IMR-90 (cell line): ENCODE data around the gene ARHGAP8. TPM values are rescaled to one million over a fixed set of nuclear protein-coding genes. Genes with fewer than 3 reads are reported as not detected.

Experiments used
- ATAC-seq: fragments of 200-7000 bp; cut with Tn5 transposase; 2 replicates; pipeline ENCODE4 v1.9.1; 2020; ENCODE audit warnings: low read depth, mild to moderate bottlenecking, moderate library complexity
- BruUV-seq: library from RNA; stranded (reverse); fragments of 400-500 nt; replicated peaks from 2 replicates; lab custom pipeline; 2021; lab: Mats Ljungman, UMichigan
- CTCF ChIA-PET: fragments of 300-600 bp; formaldehyde crosslinking; extraction: SDS; loops from one replicate; lab custom pipeline; 2021; ENCODE audit warnings: antibody characterized with exemption; lab: Yijun Ruan, JAX
- POLR2A ChIA-PET: fragments of 300-600 bp; sonication (Branson Sonifier 250); formaldehyde crosslinking; loops from one replicate; lab custom pipeline; 2022; ENCODE audit warnings: antibody characterized with exemption; ENCODE audit not compliant: unreplicated experiment; lab: Charles Lee
- DNase-seq: peaks from one replicate; pipeline ENCODE4 v3.0.0; 2013
- H2AFZ ChIP-seq: replicated peaks from 2 replicates; pipeline ENCODE3; 2013; ENCODE audit warnings: low read length, mild to moderate bottlenecking; ENCODE audit not compliant: poor library complexity
- H2AK5ac ChIP-seq: 2 replicates; pipeline ENCODE4 v1.6.1; 2013; ENCODE audit warnings: low read depth, low read length, inconsistent platforms
- H2AK9ac ChIP-seq: replicated peaks from 2 replicates; pipeline ENCODE3; 2013; ENCODE audit warnings: mild to moderate bottlenecking, low read depth, low read length, moderate library complexity; ENCODE audit not compliant: poor library complexity
- H2BK120ac ChIP-seq: 2 replicates; pipeline ENCODE4 v1.6.1; 2013; ENCODE audit warnings: low read depth, low read length, inconsistent platforms
- H2BK15ac ChIP-seq: 3 replicates; pipeline ENCODE4 v1.6.1; 2013; ENCODE audit warnings: low read depth, low read length, inconsistent platforms
- H2BK20ac ChIP-seq: 2 replicates; pipeline ENCODE4 v1.6.1; 2013; ENCODE audit warnings: low read depth, mild to moderate bottlenecking, inconsistent platforms, low read length, moderate library complexity
- H2BK5ac ChIP-seq: 2 replicates; pipeline ENCODE4 v1.6.1; 2013; ENCODE audit warnings: mild to moderate bottlenecking, low read depth, low read length, inconsistent platforms; ENCODE audit not compliant: poor library complexity, severe bottlenecking
- H3K14ac ChIP-seq: replicated peaks from 2 replicates; pipeline ENCODE4 v1.6.1; 2013; ENCODE audit warnings: low read depth, low read length, inconsistent platforms
- H3K18ac ChIP-seq: 2 replicates; pipeline ENCODE4 v1.6.1; 2013; ENCODE audit warnings: low read depth, low read length, control low read depth
- H3K23ac ChIP-seq: 2 replicates; pipeline ENCODE4 v1.6.1; 2013; ENCODE audit warnings: low read depth, low read length, inconsistent platforms
- H3K27ac ChIP-seq: 2 replicates; pipeline ENCODE4 v1.5.1; 2013; ENCODE audit warnings: mild to moderate bottlenecking, control low read depth, low read length; ENCODE audit not compliant: insufficient read depth
- H3K27me3 ChIP-seq: 2 replicates; pipeline ENCODE4 v1.6.1; 2013; ENCODE audit warnings: low read length; ENCODE audit not compliant: control insufficient read depth, insufficient read depth
- H3K36me3 ChIP-seq: 2 replicates; pipeline ENCODE4 v1.6.1; 2013; ENCODE audit warnings: low read length, mixed read lengths; ENCODE audit not compliant: control insufficient read depth, insufficient read depth
- H3K4ac ChIP-seq: 2 replicates; pipeline ENCODE4 v1.6.1; 2013; ENCODE audit warnings: low read depth, low read length, inconsistent platforms
- H3K4me1 ChIP-seq: 2 replicates; pipeline ENCODE4 v1.6.1; 2013; ENCODE audit warnings: low read length, mixed read lengths; ENCODE audit not compliant: control insufficient read depth, insufficient read depth
- H3K4me2 ChIP-seq: 2 replicates; pipeline ENCODE4 v1.6.1; 2013; ENCODE audit warnings: low read depth, mild to moderate bottlenecking, control low read depth, low read length, moderate library complexity
- H3K4me3 ChIP-seq: 2 replicates; pipeline ENCODE4 v1.5.1; 2013; ENCODE audit warnings: low read depth, mild to moderate bottlenecking, control low read depth, low read length, moderate library complexity; ENCODE audit not compliant: insufficient read depth
- H3K56ac ChIP-seq: 2 replicates; pipeline ENCODE4 v1.6.1; 2013; ENCODE audit warnings: low read length, inconsistent platforms; ENCODE audit not compliant: insufficient read depth; ENCODE audit errors: extremely low read depth
- H3K79me1 ChIP-seq, 2 experiments: 2 replicates each; pipeline ENCODE4 v1.6.1; 2013; ENCODE audit warnings: low read length in 2 of 2, inconsistent platforms in 1 of 2, low read depth in 1 of 2
- H3K9ac ChIP-seq: 2 replicates; pipeline ENCODE4 v1.6.1; 2013; ENCODE audit warnings: low read depth, low read length, control low read depth
- H3K9me1 ChIP-seq: 2 replicates; pipeline ENCODE4 v1.6.1; 2013; ENCODE audit warnings: low read length, inconsistent platforms; ENCODE audit not compliant: insufficient read depth
- H3K9me3 ChIP-seq: 2 replicates; pipeline ENCODE4 v1.6.1; 2013; ENCODE audit warnings: low read length; ENCODE audit not compliant: control insufficient read depth, insufficient read depth
- H4K20me1 ChIP-seq: 2 replicates; pipeline ENCODE4 v1.6.1; 2013; ENCODE audit warnings: low read length, inconsistent platforms; ENCODE audit not compliant: insufficient read depth
- H4K5ac ChIP-seq: 2 replicates; pipeline ENCODE4 v1.6.1; 2013; ENCODE audit warnings: mild to moderate bottlenecking, low read depth, low read length, control low read depth
- H4K8ac ChIP-seq, 2 experiments: 2 replicates each; pipeline ENCODE4 v1.6.1; 2013; ENCODE audit warnings: low read depth in 2 of 2, low read length in 2 of 2, control low read depth in 1 of 2, inconsistent platforms in 1 of 2
- H4K91ac ChIP-seq: 2 replicates; pipeline ENCODE4 v1.6.1; 2013; ENCODE audit warnings: low read depth, low read length, inconsistent platforms; ENCODE audit not compliant: insufficient read depth
- CEBPB ChIP-seq: IDR thresholded peaks from 2 replicates; pipeline ENCODE4 v1.6.1; 2012; ENCODE audit warnings: low read depth, low read length, improper control_type of control experiment
- CHD1 ChIP-seq: IDR thresholded peaks from 2 replicates; pipeline ENCODE4 v1.6.1; 2012; ENCODE audit warnings: low read depth, low read length, improper control_type of control experiment
- ELK1 ChIP-seq: fragments of 150-350 bp; IDR thresholded peaks from 2 replicates; pipeline ENCODE4 v1.6.1; 2016; ENCODE audit warnings: low read depth, mild to moderate bottlenecking, low read length, moderate library complexity, borderline replicate concordance
- FOS ChIP-seq: fragments of 150-350 bp; IDR thresholded peaks from 2 replicates; pipeline ENCODE4 v1.6.1; 2016; ENCODE audit warnings: low read depth, low read length
- MAZ ChIP-seq: IDR thresholded peaks from 2 replicates; pipeline ENCODE4 v1.6.1; 2012; ENCODE audit warnings: low read depth, mild to moderate bottlenecking, low read length, improper control_type of control experiment, moderate library complexity, borderline replicate concordance
- MXI1 ChIP-seq: IDR thresholded peaks from 2 replicates; pipeline ENCODE4 v1.6.1; 2012; ENCODE audit warnings: low read depth, mild to moderate bottlenecking, low read length, moderate library complexity, borderline replicate concordance
- NFE2L2 ChIP-seq: fragments of 150-350 bp; IDR thresholded peaks from 2 replicates; pipeline ENCODE4 v1.6.1; 2016; ENCODE audit warnings: low read depth, mild to moderate bottlenecking, low read length
- RAD21 ChIP-seq: IDR thresholded peaks from 2 replicates; pipeline ENCODE4 v1.6.1; 2012; ENCODE audit warnings: low read length, improper control_type of control experiment
- RCOR1 ChIP-seq: IDR thresholded peaks from 2 replicates; pipeline ENCODE4 v1.6.1; 2012; ENCODE audit warnings: mild to moderate bottlenecking, low read length, improper control_type of control experiment; ENCODE audit not compliant: insufficient replicate concordance
- RFX5 ChIP-seq: IDR thresholded peaks from 2 replicates; pipeline ENCODE4 v1.8.0; 2012; ENCODE audit warnings: low read depth, mild to moderate bottlenecking, low read length, moderate library complexity
- SMC3 ChIP-seq: fragments of 150-350 bp; IDR thresholded peaks from 2 replicates; pipeline ENCODE4 v1.6.1; 2016; ENCODE audit warnings: low read depth, mild to moderate bottlenecking, antibody characterized with exemption, low read length, moderate library complexity
- WGBS, 2 experiments: methylation state at CpG; one replicate each; pipeline versions ENCODE4 v1.1.5 to v1.1.7; 2013; ENCODE audit warnings: missing lambda C conversion rate in 2 of 2; ENCODE audit not compliant: insufficient read length in 1 of 2; ENCODE audit errors: extremely low coverage in 2 of 2; 5-methylcytosine and 5-hydroxymethylcytosine counted together
- dilution Hi-C: fragments of 300-500 bp; cut with HindIII; formaldehyde crosslinking; loops from one replicate; pipeline ENCODE4 v1.14.3; 2018; ENCODE audit warnings: low sequenced_read_pairs; ENCODE audit not compliant: unreplicated experiment
- in situ Hi-C: fragments of 300-500 bp; cut with MboI; formaldehyde crosslinking; loops from 3 replicates; pipeline ENCODE4 v1.14.3; 2019; ENCODE audit warnings: low sequenced_read_pairs, inconsistent platforms, mixed read lengths
- intact Hi-C: fragments of 100-400 bp; cut with micrococcal nuclease; formaldehyde crosslinking; loops from 2 replicates; pipeline ENCODE4 v1.10.0; 2022
- polyA plus RNA-seq, 3 experiments: library from polyadenylated mRNA; depleted of rRNA; stranded (reverse); fragments of >200 nt; gene quantifications; 2 replicates each; pipeline ENCODE4 v1.2.3, GENCODE V29; 2012; ENCODE audit warnings: low replicate concordance in 1 of 3
- total RNA-seq: library from RNA; depleted of rRNA; stranded (reverse); fragments of >200 nt; gene quantifications from 2 replicates; pipeline ENCODE4 v1.2.3, GENCODE V29; 2012

ARHGAP8 gene
- total and polyA plus RNA-seq, 2 of the 4 experiments (the other 2 are of a cell fraction): 0.18 to 0.21 TPM

GRCh38 chr22:44755417-44755816 lies 3.0 kb downstream of the ARHGAP8 start:
- Histone ChIP-seq H3K23ac (no peak overlapping the region), H3K36me3 (no peaks in the 10 kb centered on the region), H3K9me3 (no peaks in the 10 kb centered on the region), H3K27ac (no peak overlapping the region), H3K27me3 (peaks cover 17% of the 10 kb centered on the region; the same call in 1 of the 2 replicates), H3K18ac (no peak overlapping the region), H2AK5ac (no peak overlapping the region), H4K5ac (no peak overlapping the region), H4K91ac (no peak overlapping the region), H2BK120ac (no peak overlapping the region), H4K8ac (no peak overlapping the region), H2AFZ (no peak overlapping the region), H2AK9ac (no peak overlapping the region), H3K4ac (no peak overlapping the region), H3K4me3 (no peak overlapping the region), H4K20me1 (no peaks in the 10 kb centered on the region), H2BK15ac (no peak overlapping the region), H2BK20ac (no peak overlapping the region), H3K9me1 (peaks cover 3% of the 10 kb centered on the region; the same call in 1 of the 2 replicates), H3K56ac (no peak overlapping the region), H3K9ac (no peak overlapping the region), H3K79me1 (no peaks in the 10 kb centered on the region), H3K14ac (no peak overlapping the region), H3K4me1 (peaks cover 10% of the 10 kb centered on the region; the same call in 1 of the 2 replicates), H3K4me2 (no peak overlapping the region), H2BK5ac (no peak overlapping the region)
- ChIA-PET CTCF (no interaction called here), POLR2A (no interaction called here)
- no TSS peak for BruUV-seq
- in situ Hi-C loops: no loop called here
- WGBS, 2 experiments: no CpG with 5 or more reads among the region's 6 CpGs
- TF ChIP-seq CEBPB (no peak), SMC3 (no peak), RAD21 (no peak), NFE2L2 (no peak), FOS (no peak), RFX5 (no peak), MXI1 (no peak), CHD1 (no peak), MAZ (no peak), ELK1 (no peak), RCOR1 (no peak)
- no peak for ATAC-seq
- dilution Hi-C loops: no loop called here
- intact Hi-C loops: no loop called here
- DNase-seq: no peak
